ENCODE results near the gene ASGR1.

Gene ASGR1

DNA sequence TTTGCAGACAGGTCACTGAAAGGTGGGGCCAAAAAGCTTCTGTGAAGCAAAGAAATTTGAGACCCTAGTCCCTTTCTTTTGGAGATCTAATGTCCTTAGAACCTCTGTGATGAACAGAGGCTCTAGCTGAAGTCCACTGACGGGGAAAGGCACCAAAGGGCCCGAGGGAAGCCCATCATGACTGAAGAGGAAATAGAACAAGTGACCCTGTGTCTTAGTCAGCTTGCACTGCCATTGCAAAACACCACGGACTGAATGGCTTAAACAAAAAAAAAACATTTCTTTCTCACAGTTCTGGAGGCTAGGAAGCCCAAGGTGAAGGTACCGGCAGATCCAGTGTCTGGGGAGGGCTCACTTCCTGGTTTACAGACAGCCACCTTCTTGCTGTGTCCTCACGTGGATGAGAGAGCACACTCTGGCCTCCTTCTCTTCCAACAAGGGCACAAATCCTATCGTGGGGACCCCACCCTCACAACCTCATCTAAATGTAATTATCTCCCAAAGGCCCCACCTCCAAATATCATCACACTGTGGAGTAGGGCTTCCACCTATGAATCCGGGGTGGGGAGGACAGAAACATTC lies 40.3 kb downstream of the ASGR1 start:
- H3K4me3 ChIP-seq (ENCODE audit: control insufficient read depth, low read depth, low read length), result no peak overlapping the region
- TF ChIP-seq, protein P1, sequence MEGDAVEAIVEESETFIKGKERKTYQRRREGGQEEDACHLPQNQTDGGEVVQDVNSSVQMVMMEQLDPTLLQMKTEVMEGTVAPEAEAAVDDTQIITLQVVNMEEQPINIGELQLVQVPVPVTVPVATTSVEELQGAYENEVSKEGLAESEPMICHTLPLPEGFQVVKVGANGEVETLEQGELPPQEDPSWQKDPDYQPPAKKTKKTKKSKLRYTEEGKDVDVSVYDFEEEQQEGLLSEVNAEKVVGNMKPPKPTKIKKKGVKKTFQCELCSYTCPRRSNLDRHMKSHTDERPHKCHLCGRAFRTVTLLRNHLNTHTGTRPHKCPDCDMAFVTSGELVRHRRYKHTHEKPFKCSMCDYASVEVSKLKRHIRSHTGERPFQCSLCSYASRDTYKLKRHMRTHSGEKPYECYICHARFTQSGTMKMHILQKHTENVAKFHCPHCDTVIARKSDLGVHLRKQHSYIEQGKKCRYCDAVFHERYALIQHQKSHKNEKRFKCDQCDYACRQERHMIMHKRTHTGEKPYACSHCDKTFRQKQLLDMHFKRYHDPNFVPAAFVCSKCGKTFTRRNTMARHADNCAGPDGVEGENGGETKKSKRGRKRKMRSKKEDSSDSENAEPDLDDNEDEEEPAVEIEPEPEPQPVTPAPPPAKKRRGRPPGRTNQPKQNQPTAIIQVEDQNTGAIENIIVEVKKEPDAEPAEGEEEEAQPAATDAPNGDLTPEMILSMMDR (IDR thresholded peaks at IDR 0.05; ENCODE audit: control insufficient read depth, insufficient read depth, low read depth, low read length, missing control alignments), result no peak
- DNase-seq (ENCODE audit: low read depth), result no peak

DNA sequence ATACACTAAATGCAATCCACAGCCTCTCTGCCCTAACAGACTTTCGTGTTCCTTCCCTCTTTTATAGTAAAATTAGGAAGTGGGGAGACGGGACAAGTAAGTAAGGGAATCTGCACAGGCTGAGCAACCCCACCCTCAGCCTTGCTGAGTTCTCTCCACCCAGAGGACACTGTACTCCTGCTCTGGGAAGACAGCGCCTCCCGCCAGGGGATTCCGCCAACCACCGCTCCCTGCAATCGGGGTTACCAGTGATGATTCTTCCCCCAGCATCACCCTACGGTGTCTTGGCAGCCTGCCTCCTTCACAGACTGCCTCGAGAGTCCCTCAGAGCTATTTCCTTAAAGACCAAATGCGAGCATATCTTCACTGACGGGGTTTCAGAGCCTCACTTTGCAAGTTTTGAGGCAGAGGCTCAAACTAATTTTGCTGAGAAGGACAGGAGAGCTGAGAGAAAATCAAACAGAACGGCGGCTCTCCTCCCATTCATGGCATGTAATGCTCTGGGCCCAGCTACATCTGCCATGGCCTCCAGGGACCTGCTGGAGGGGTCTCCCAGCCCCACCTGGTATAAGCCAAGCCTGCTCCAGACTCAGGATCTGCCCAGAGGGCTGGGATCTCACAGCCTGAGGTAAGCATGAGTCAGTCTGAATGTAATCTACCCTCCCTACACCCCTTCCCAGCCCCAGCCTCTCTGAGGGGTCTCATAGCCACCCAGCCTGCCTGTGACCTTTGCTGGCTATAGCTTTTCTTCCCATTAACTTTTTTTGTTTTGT lies 41.8 kb downstream of the ASGR1 start:
- TF ChIP-seq, protein P1 (IDR thresholded peaks at IDR 0.05; ENCODE audit: control insufficient read depth, insufficient read depth, low read depth, low read length, missing control alignments), result peak; percentile 4
- H3K4me3 ChIP-seq (ENCODE audit: control insufficient read depth, low read depth, low read length), result no peak overlapping the region

DNA sequence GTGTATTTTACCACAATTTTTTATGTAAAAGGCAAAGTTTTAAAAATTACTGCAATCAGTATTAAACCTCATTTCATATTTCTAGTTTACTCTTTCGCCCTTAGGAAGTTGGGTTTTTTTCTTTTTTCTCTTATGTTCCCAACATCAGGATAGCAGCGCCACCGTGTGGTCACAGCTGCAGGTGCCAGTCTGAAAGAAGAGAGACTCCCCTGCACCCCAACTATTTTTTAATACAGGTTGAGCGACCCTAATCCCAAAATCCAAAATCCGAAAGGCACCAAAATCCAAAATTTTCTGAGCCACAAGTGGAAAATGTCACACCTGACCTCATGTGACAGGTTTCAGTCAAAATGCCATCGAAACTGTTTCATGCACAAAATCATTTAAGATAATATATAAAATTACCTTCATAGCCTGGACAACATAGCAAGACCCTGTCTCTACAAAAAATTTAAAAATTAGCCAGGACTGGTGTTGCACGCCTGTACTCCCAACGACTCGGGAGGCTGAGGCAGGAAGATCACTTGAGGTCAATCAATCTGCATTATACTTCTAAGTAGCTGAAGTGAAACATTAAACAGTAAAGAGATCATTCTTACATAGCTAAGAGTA lies 42.8 kb downstream of the ASGR1 start:
- TF ChIP-seq, protein P1 (IDR thresholded peaks at IDR 0.05; ENCODE audit: control insufficient read depth, insufficient read depth, low read depth, low read length, missing control alignments), result peak; percentile 88

More for the DNA sequence above, 41.8 kb downstream of the ASGR1 start:
- DNase-seq (ENCODE audit: low read depth), result no peak

DNA sequence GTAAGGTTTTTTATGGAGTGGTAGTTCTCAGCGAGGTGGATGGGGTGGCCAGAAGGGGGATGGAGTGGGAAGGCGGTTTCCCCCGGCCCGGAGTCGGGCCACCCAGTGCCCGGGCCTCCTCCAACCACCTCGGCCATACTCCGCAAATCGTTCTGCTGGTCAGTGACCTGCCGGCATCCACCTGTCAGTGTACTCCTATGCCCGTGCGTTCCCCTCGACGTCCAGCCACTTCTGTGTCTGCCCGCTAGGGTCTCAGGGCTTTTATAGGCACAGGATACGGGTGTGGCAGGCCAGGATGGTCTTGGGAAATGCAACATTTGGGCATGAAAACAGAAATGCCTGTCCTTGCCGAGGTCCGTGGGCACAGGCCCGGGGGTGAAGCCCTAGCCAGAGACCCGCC lies 45.3 kb downstream of the ASGR1 start:
- no peak overlapping the region for H3K4me3 ChIP-seq (ENCODE audit: control insufficient read depth, low read depth, low read length)
- no peak for DNase-seq (ENCODE audit: low read depth)
- TF ChIP-seq, protein P1 (IDR thresholded peaks at IDR 0.05; ENCODE audit: control insufficient read depth, insufficient read depth, low read depth, low read length, missing control alignments), result no peak

More for the DNA sequence above, 42.8 kb downstream of the ASGR1 start:
- H3K4me3 ChIP-seq (ENCODE audit: control insufficient read depth, low read depth, low read length), result no peak overlapping the region
- DNase-seq (ENCODE audit: low read depth), result peak; percentile 17

DNA sequence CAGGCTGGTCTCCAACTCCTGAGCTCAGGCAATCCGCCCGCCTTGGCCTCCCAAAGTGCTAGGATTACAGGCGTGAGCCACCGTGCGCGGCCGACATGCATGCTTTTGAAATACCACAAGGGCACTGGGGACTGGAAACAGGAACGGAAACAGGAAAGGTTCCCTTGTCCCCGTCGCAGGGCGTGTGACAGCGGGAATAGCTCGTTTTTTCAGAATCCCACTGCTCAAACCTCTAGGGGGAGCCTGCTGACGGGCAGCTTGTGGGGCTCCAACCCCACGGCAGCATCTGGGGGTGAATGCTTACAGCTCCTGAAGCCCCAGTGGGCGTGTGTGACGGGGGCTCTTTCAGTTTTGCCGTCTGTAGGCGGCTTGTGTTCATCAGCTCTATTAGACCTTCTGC lies 45.7 kb downstream of the ASGR1 start:
- no peak for DNase-seq (ENCODE audit: low read depth)
- TF ChIP-seq, protein P1 (IDR thresholded peaks at IDR 0.05; ENCODE audit: control insufficient read depth, insufficient read depth, low read depth, low read length, missing control alignments), result peak; percentile 50
- H3K4me3 ChIP-seq (ENCODE audit: control insufficient read depth, low read depth, low read length), result no peak overlapping the region

DNA sequence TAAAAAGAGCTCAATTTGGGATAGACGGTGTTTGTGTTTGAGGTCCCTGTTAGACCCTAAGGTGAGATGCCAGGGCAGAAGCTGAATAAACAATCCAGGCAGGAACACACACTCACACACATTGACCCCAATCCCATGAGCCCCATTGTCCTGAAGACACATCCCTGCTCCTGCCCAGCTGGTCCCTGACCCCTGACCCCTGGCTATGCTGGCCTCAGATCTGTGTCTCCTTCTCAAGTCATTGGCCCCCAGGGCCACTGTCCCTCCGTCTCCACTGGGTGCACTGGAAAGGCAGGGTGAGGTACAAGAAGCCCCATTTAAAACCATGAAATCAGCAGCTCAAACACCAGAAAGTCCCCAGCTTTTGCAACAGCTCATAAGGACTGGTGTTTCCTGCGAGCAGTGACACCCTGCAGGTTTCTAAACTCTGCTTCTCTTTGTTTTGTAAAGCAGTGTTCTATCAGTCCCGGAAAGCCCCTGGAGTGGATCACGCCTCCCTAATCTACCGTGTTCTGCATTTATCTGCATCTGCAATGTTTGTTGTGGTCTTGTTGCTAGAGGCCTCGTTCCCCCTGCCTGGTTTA lies 46.6 kb downstream of the ASGR1 start:
- no peak overlapping the region for H3K4me3 ChIP-seq (ENCODE audit: control insufficient read depth, low read depth, low read length)
- no peak for DNase-seq (ENCODE audit: low read depth)
- TF ChIP-seq, protein P1 (IDR thresholded peaks at IDR 0.05; ENCODE audit: control insufficient read depth, insufficient read depth, low read depth, low read length, missing control alignments), result no peak

Measured in AG09309 (cell line).